ENCODE data around the gene SLC1A3. TPM values are rescaled to one million over a fixed set of nuclear protein-coding genes. Genes with fewer than 3 reads are reported as not detected.
A peak's percentile ranks its signal among the peaks of the same experiment; 100 is the strongest.

Gene SLC1A3
- total and polyA plus RNA-seq, 7 experiments from 2014 or later: 0.32 to 3.1 (median 0.62) TPM; not detected in 3

DNA sequence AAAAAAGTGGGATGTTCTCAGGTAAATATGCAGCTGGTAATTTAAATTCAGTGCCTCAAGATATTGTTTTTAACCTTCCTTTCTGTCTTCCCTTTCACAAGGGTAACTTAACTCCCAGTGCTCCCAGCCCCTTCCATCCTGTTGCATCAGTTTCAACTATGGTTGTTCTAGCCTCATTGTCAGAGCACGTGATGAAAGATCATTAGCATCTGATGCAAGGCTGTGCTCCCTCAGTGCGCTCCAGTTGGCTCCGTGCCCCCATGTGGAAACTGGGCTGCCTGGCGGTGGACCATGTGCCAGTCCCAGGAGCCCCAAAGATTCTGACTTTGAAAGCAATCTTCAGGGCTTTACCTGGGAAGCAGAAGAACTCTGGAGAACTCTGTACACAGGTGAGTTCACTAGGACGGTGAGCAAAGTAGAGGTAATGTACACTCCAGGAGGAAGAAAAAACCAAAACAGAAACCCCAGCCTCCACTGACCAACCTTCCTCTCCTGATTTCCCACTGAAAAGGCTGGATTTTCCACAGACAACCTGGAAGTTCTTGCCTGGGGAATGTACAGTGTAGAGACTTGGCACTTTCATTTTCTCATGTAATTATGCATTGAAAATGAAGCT is 96.9 kb downstream of the SLC1A3 start:
- no peaks in the 10 kb centered on the region for H3K9me3 ChIP-seq (ENCODE audit: control insufficient read depth in 2 of 3, low read length in 3 of 3)
- H3K27me3 ChIP-seq (ENCODE audit: control insufficient read depth in 2 of 2, insufficient read depth in 2 of 2, low read length in 2 of 2): no peaks in the 10 kb centered on the region
- Mint-ChIP-seq H3K4me3 (no peak overlapping the region), H3K36me3 (peaks cover 5 to 28% (median 19%) of the 10 kb centered on the region in 5 donors), H3K27me3 (peaks cover 0 to 13% (median 5%) of the 10 kb centered on the region in 5 donors), H3K4me1 (peaks cover 0 to 4% (median 0%) of the 10 kb centered on the region in 7 donors), H3K9me3 (peaks cover 0 to 9% (median 4%) of the 10 kb centered on the region in 11 donors), H3K27ac (no peak overlapping the region)
- intact Hi-C loops (cut with micrococcal nuclease): no loop called here
- no peaks in the 10 kb centered on the region for H3K4me1 ChIP-seq (ENCODE audit: control insufficient read depth in 2 of 2, insufficient read depth in 2 of 2, low read length in 2 of 2)
- H3K27ac ChIP-seq (ENCODE audit: low read depth, low read length): no peak overlapping the region
- ChIA-PET POLR2A (no interaction called here), CTCF (no interaction called here)
- no peak overlapping the region for H3K4me3 ChIP-seq (ENCODE audit: low read length)
- no peak for DNase-seq
- H3K36me3 ChIP-seq (ENCODE audit: control insufficient read depth in 2 of 3, insufficient read depth in 3 of 3, low read length in 3 of 3): no peaks in the 10 kb centered on the region
- no peak for ATAC-seq

DNA sequence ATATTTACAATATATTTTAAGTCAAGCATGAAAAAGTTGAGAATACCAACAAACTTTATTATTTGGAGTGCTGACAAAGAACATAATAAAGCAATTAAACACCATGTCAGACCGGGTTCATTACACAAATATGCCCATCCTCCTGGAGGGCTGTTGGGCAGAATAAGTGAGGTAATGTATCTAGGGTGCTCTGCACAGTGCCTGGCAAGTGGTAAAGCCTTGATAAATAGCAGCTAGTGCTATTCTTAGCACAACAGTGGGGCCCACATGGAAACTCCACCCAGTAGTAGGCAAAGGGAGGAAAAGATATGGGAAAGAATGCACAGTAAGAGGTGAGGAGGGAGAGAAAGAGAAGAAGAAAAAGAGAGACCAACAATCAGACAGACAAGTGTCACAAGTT is 97.7 kb downstream of the SLC1A3 start:
- Mint-ChIP-seq H3K9me3 (peaks cover 0 to 16% (median 7%) of the 10 kb centered on the region in 11 donors), H3K27ac (peak overlapping the region in 1 of 9 donors; percentile 17), H3K4me3 (no peak overlapping the region), H3K36me3 (peaks cover 3 to 30% (median 19%) of the 10 kb centered on the region in 5 donors), H3K27me3 (peaks cover 0 to 11% (median 2%) of the 10 kb centered on the region in 5 donors), H3K4me1 (peaks cover 0 to 4% (median 0%) of the 10 kb centered on the region in 7 donors)
- no peak overlapping the region for H3K4me3 ChIP-seq (ENCODE audit: low read length)
- POLR2A ChIA-PET: no interaction called here
- H3K9me3 ChIP-seq (ENCODE audit: control insufficient read depth in 2 of 3, low read length in 3 of 3): no peaks in the 10 kb centered on the region
- CTCF ChIA-PET: no interaction called here
- ATAC-seq: no peak
- H3K36me3 ChIP-seq (ENCODE audit: control insufficient read depth in 2 of 3, insufficient read depth in 3 of 3, low read length in 3 of 3): no peaks in the 10 kb centered on the region
- no peaks in the 10 kb centered on the region for H3K4me1 ChIP-seq (ENCODE audit: control insufficient read depth in 2 of 2, insufficient read depth in 2 of 2, low read length in 2 of 2)
- H3K27ac ChIP-seq (ENCODE audit: low read depth, low read length): no peak overlapping the region
- no peaks in the 10 kb centered on the region for H3K27me3 ChIP-seq (ENCODE audit: control insufficient read depth in 2 of 2, insufficient read depth in 2 of 2, low read length in 2 of 2)
- intact Hi-C loops (cut with micrococcal nuclease): no loop called here
- no peak for DNase-seq

DNA sequence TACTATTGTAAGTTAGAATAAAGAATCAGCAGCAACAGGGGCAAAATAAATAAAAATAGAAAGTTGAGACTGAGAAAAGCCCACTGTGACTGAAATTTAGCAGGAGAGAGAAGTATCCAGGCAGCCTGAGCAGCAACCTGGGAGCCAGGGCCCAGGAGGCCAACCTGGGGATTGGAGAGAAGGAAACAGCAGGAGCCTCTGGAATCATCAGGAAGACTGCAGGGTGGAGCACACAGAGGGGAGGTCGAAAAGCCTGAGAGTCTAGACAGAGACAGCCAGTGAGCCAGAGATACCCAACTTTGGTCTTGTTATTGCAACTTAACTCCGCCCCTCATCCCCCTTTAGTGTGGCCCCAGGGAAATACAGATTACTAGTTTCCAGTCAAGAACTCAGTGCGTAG is 98.6 kb downstream of the SLC1A3 start:
- Mint-ChIP-seq H3K36me3 (peaks cover 3 to 32% (median 19%) of the 10 kb centered on the region in 5 donors), H3K4me3 (no peak overlapping the region), H3K4me1 (peaks cover 0 to 4% (median 0%) of the 10 kb centered on the region in 7 donors), H3K27me3 (peaks cover 0 to 11% (median 2%) of the 10 kb centered on the region in 5 donors), H3K27ac (no peak overlapping the region), H3K9me3 (peaks cover 0 to 18% (median 7%) of the 10 kb centered on the region in 11 donors)
- H3K4me3 ChIP-seq (ENCODE audit: low read length): no peak overlapping the region
- no peaks in the 10 kb centered on the region for H3K27me3 ChIP-seq (ENCODE audit: control insufficient read depth in 2 of 2, insufficient read depth in 2 of 2, low read length in 2 of 2)
- DNase-seq: no peak
- intact Hi-C loops (cut with micrococcal nuclease): no loop called here
- CTCF ChIA-PET: interaction anchor here (0.8 kb wide), 1 partner anchor 12 kb away, joined by 4 read pairs; no protein-coding TSS in a partner anchor
- no peak overlapping the region for H3K27ac ChIP-seq (ENCODE audit: low read depth, low read length)
- H3K36me3 ChIP-seq (ENCODE audit: control insufficient read depth in 2 of 3, insufficient read depth in 3 of 3, low read length in 3 of 3): no peaks in the 10 kb centered on the region
- no peak for ATAC-seq
- H3K9me3 ChIP-seq (ENCODE audit: control insufficient read depth in 2 of 3, low read length in 3 of 3): no peaks in the 10 kb centered on the region
- no peaks in the 10 kb centered on the region for H3K4me1 ChIP-seq (ENCODE audit: control insufficient read depth in 2 of 2, insufficient read depth in 2 of 2, low read length in 2 of 2)
- POLR2A ChIA-PET: no interaction called here

DNA sequence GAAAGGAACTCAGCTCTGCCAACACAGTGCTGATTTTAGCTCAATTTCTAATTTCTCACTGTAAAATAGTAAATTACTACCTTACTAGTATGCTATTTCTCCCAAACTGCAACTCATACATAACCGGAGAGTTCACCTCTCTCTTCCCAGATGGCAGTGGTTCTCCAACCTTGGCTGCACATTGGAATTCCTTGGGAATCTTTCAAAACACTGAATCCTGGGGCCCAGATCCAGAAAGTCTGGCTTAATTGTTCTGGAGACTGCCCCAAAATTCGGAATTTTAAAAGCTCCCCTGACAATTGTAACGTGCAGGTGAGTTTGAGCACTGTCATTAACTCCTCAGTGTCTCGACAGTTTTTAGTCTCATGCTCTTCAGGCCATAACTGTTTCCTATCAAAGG is 100.3 kb downstream of the SLC1A3 start:
- Histone ChIP-seq H3K9me3 (ENCODE audit: control insufficient read depth in 2 of 3, low read length in 3 of 3) (no peaks in the 10 kb centered on the region), H3K27ac (ENCODE audit: low read depth, low read length) (no peak overlapping the region), H3K4me1 (ENCODE audit: control insufficient read depth in 2 of 2, insufficient read depth in 2 of 2, low read length in 2 of 2) (no peaks in the 10 kb centered on the region), H3K27me3 (ENCODE audit: control insufficient read depth in 2 of 2, insufficient read depth in 2 of 2, low read length in 2 of 2) (no peaks in the 10 kb centered on the region), H3K36me3 (ENCODE audit: control insufficient read depth in 2 of 3, insufficient read depth in 3 of 3, low read length in 3 of 3) (no peaks in the 10 kb centered on the region), H3K4me3 (ENCODE audit: low read length) (no peak overlapping the region)
- POLR2A ChIA-PET: no interaction called here
- intact Hi-C loops (cut with micrococcal nuclease): no loop called here
- CTCF ChIA-PET: no interaction called here
- no peak overlapping the region for H3K4me3 Mint-ChIP-seq
- H3K27ac Mint-ChIP-seq: no peak overlapping the region
- ATAC-seq (no peak), DNase-seq (no peak)
- peaks cover 3 to 33% (median 18%) of the 10 kb centered on the region in 5 donors for H3K36me3 Mint-ChIP-seq
- peaks cover 0 to 9% (median 2%) of the 10 kb centered on the region in 5 donors for H3K27me3 Mint-ChIP-seq
- peaks cover 0 to 18% (median 7%) of the 10 kb centered on the region in 11 donors for H3K9me3 Mint-ChIP-seq
- H3K4me1 Mint-ChIP-seq: peaks cover 0 to 4% (median 0%) of the 10 kb centered on the region in 7 donors

DNA sequence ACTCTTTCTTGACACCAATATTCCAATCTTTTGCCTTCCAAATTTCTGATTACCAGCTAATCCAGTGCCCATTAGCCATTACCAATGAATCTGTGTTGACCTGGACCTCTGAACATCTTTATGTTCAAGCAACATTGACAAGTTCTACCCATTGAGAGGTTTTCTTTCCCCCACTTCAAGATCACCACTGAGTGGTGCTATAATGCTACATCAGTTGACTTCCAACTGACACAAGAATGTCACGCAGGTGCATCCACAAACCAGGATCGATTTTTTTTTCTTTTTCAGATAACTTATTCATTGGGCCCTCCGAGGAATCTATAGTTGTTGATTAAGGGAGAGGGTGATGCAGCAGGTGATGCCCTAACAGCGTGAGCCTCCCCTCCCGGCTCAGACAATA is 102.6 kb downstream of the SLC1A3 start:
- peaks cover 0 to 5% (median 0%) of the 10 kb centered on the region in 7 donors for H3K4me1 Mint-ChIP-seq
- Histone ChIP-seq H3K4me3 (ENCODE audit: low read length) (no peak overlapping the region), H3K27me3 (ENCODE audit: control insufficient read depth in 2 of 2, insufficient read depth in 2 of 2, low read length in 2 of 2) (no peaks in the 10 kb centered on the region), H3K4me1 (ENCODE audit: control insufficient read depth in 2 of 2, insufficient read depth in 2 of 2, low read length in 2 of 2) (no peaks in the 10 kb centered on the region), H3K36me3 (ENCODE audit: control insufficient read depth in 2 of 3, insufficient read depth in 3 of 3, low read length in 3 of 3) (no peaks in the 10 kb centered on the region), H3K9me3 (ENCODE audit: control insufficient read depth in 2 of 3, low read length in 3 of 3) (no peaks in the 10 kb centered on the region), H3K27ac (ENCODE audit: low read depth, low read length) (no peak overlapping the region)
- DNase-seq (no peak), ATAC-seq (no peak)
- intact Hi-C loops (cut with micrococcal nuclease): no loop called here
- peaks cover 0 to 18% (median 7%) of the 10 kb centered on the region in 11 donors for H3K9me3 Mint-ChIP-seq
- peaks cover 0 to 18% (median 11%) of the 10 kb centered on the region in 5 donors for H3K36me3 Mint-ChIP-seq
- POLR2A ChIA-PET: no interaction called here
- H3K27me3 Mint-ChIP-seq: peaks cover 0 to 4% (median 0%) of the 10 kb centered on the region in 5 donors
- CTCF ChIA-PET: interaction anchor here (0.6 to 0.7 kb wide), 2 partner anchors 82 to 219 kb away, joined by 3 read pairs; no protein-coding TSS in a partner anchor
- H3K4me3 Mint-ChIP-seq: no peak overlapping the region
- no peak overlapping the region for H3K27ac Mint-ChIP-seq

DNA sequence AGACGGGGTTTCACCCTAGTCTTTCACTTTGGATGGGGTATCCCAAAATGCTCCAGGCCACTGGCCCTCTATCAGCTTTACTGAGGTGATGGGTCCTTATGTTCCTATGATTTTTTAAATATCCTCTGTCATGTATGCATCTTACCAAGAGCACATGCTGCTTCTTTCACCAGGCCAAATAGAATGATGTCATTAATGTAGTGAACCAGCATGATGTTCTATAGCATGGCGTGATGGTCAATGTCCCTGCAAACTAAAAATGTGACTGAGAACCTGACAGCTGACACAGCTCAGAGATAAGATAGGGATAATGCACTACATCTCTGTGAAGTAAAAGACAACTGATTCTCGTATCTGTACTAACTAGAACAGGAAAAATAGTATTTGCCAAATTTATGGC is 103.6 kb downstream of the SLC1A3 start:
- peaks cover 0 to 15% (median 8%) of the 10 kb centered on the region in 5 donors for H3K36me3 Mint-ChIP-seq
- H3K27ac Mint-ChIP-seq: no peak overlapping the region
- ATAC-seq (no peak), DNase-seq (no peak)
- Histone ChIP-seq H3K36me3 (ENCODE audit: control insufficient read depth in 2 of 3, insufficient read depth in 3 of 3, low read length in 3 of 3) (no peaks in the 10 kb centered on the region), H3K27ac (ENCODE audit: low read depth, low read length) (no peak overlapping the region), H3K9me3 (ENCODE audit: control insufficient read depth in 2 of 3, low read length in 3 of 3) (no peaks in the 10 kb centered on the region), H3K4me1 (ENCODE audit: control insufficient read depth in 2 of 2, insufficient read depth in 2 of 2, low read length in 2 of 2) (no peaks in the 10 kb centered on the region), H3K27me3 (ENCODE audit: control insufficient read depth in 2 of 2, insufficient read depth in 2 of 2, low read length in 2 of 2) (no peaks in the 10 kb centered on the region), H3K4me3 (ENCODE audit: low read length) (no peak overlapping the region)
- ChIA-PET CTCF (no interaction called here), POLR2A (no interaction called here)
- H3K4me3 Mint-ChIP-seq: no peak overlapping the region
- H3K9me3 Mint-ChIP-seq: peaks cover 0 to 18% (median 7%) of the 10 kb centered on the region in 11 donors
- H3K4me1 Mint-ChIP-seq: peaks cover 0 to 5% (median 0%) of the 10 kb centered on the region in 7 donors
- H3K27me3 Mint-ChIP-seq: peaks cover 0 to 4% (median 0%) of the 10 kb centered on the region in 5 donors
- intact Hi-C loops (cut with micrococcal nuclease): no loop called here

DNA sequence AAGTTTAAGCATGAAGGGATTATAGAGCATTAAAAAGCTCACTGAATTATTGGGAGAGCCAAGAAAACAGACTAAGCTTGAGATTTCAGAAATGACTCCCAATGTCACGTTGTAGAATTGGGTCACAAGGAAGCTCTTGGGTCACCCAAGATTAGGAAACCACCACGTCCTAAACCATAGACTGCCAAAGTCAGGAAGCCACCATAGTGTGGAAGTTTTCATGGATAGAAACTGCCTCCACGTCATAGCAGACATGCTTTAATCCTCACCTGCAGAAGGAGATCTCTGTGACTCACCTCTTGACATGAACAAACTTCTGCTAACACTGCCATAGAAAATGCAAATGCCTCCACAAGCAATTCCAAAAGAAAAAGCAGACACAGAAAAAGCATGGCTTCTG is 106.3 kb downstream of the SLC1A3 start:
- DNase-seq (no peak), ATAC-seq (no peak)
- intact Hi-C loops (cut with micrococcal nuclease): no loop called here
- Mint-ChIP-seq H3K4me3 (no peak overlapping the region), H3K4me1 (peaks cover 0 to 2% (median 0%) of the 10 kb centered on the region in 7 donors), H3K27ac (no peak overlapping the region), H3K27me3 (peaks cover 0 to 4% (median 0%) of the 10 kb centered on the region in 5 donors), H3K9me3 (peaks cover 0 to 14% (median 7%) of the 10 kb centered on the region in 11 donors), H3K36me3 (peaks cover 0 to 15% (median 7%) of the 10 kb centered on the region in 5 donors)
- Histone ChIP-seq H3K27ac (ENCODE audit: low read depth, low read length) (no peak overlapping the region), H3K27me3 (ENCODE audit: control insufficient read depth in 2 of 2, insufficient read depth in 2 of 2, low read length in 2 of 2) (no peaks in the 10 kb centered on the region), H3K9me3 (ENCODE audit: control insufficient read depth in 2 of 3, low read length in 3 of 3) (no peaks in the 10 kb centered on the region), H3K36me3 (ENCODE audit: control insufficient read depth in 2 of 3, insufficient read depth in 3 of 3, low read length in 3 of 3) (no peaks in the 10 kb centered on the region), H3K4me1 (ENCODE audit: control insufficient read depth in 2 of 2, insufficient read depth in 2 of 2, low read length in 2 of 2) (no peaks in the 10 kb centered on the region), H3K4me3 (ENCODE audit: low read length) (no peak overlapping the region)
- ChIA-PET POLR2A (no interaction called here), CTCF (no interaction called here)

Data from naive thymus-derived CD4-positive, alpha-beta T cell (primary cell).